Measurements from ENCODE around the gene LBHD2. TPM values are rescaled to one million over a fixed set of nuclear protein-coding genes. Genes with fewer than 3 reads are reported as not detected.

Gene LBHD2
- total RNA-seq, 1 experiment from 2014 or later = not detected

DNA sequence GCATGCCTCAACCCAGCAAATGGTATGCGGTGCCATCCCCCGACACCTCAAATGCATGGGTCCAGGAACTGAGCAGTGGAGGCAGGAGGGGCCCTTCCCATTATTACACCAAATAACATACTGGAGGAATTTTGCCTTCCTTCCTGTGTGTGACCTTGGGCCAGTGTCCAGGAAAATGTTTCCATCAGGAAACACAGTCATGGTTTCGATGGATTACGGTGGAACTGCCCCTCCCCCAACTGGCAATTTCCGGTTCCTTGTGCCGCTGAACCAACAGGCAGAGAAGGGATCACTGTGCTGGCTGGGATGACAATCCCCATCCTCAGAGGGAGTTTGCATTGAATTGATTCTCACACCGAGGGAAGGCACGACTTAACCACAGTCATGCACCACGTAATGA lies 17.6 kb upstream of the LBHD2 start:
- POLR2A ChIA-PET = no interaction called here
- ATAC-seq = no peak
- no peak overlapping the region for H3K4me3 ChIP-seq (replicated peaks in 1 of 2; ENCODE audit: low read depth in 1 of 2, low read length in 2 of 2)

DNA sequence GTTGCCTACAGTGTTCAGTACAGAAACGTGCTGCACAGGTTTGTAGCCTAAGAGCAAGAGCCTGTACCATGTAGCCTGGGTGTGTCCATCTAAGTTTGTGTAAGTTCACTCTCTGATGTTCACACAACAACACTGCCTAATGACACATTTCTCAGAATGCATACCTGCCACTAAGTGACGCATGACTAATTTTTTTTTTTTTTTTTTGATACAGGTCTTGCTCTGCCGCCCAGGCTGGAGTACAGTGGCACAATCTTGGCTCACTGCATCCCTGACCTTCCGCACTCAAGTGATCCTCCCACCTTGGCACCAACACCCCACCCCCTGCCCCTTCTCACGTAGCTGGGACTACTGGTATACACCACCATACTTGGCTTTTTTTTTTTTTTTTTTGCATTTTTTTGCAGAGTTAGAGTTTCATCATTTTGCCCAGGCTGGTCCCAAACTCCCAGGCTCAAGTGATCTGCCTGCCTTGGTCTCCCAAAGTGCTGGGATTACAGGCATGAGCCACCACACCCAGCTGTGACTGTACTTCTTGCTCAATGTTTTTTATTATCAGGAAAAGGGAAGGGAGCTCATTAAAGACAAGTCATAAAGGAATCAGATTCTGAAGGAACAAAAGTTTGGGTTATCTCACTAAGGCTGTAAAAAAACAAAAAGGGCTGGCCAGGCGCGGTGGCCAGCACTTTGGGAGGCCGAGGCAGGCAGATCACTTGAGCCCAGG lies 16.6 kb upstream of the LBHD2 start:
- intact Hi-C loops (cut with micrococcal nuclease) = no loop called here
- Histone ChIP-seq H3K4me1 (ENCODE audit: control insufficient read depth in 1 of 2, insufficient read depth in 2 of 2, low read length in 2 of 2) (peaks cover 38 to 62% of the 10 kb centered on the region in 2 experiments), H3K27ac (ENCODE audit: low read depth, low read length) (peak overlapping the region; percentile 56), H3K79me2 (ENCODE audit: insufficient read depth, low read length) (no peaks in the 10 kb centered on the region), H3K9me2 (ENCODE audit: insufficient read depth) (no peaks in the 10 kb centered on the region), H4K20me1 (ENCODE audit: insufficient read depth) (no peaks in the 10 kb centered on the region), H3K9ac (ENCODE audit: low read length) (peak overlapping the region; percentile 26), H3K4me3 (replicated peaks in 1 of 2; ENCODE audit: low read depth in 1 of 2, low read length in 2 of 2) (peak overlapping the region; percentile 4 to 21; a peak in 2 of 4 replicates), H2AFZ (ENCODE audit: low read depth, low read length, poor library complexity, severe bottlenecking) (peak overlapping the region; percentile 77), H3K4me2 (ENCODE audit: low read length) (peak overlapping the region; percentile 76), H3K9me3 (ENCODE audit: control insufficient read depth in 1 of 2, insufficient read depth in 1 of 2, low read depth in 1 of 2, low read length in 2 of 2) (no peaks in the 10 kb centered on the region), H3K36me3 (ENCODE audit: control insufficient read depth in 1 of 2, insufficient read depth in 2 of 2, low read length in 2 of 2) (no peaks in the 10 kb centered on the region), H3K27me3 (ENCODE audit: insufficient read depth, low read length) (no peaks in the 10 kb centered on the region)
- ChIA-PET CTCF (no interaction called here), RAD21 (ENCODE audit: low non-redundant PET in 1 of 2, low total read pairs in 2 of 2, uncharacterized antibody in 2 of 2, unreplicated experiment in 2 of 2) (interaction anchor here (0.6 to 0.7 kb wide), 2 partner anchors 38 to 189 kb away, joined by 3 to 8 read pairs; no protein-coding TSS in a partner anchor), POLR2A (no interaction called here)
- DNase-seq (ENCODE audit: low read depth, low spot score) = peak; percentile 73
- ATAC-seq = peak; percentile 77
- BruUV-seq (replicated peaks) = no TSS peak
- TF ChIP-seq EZH2 (IDR thresholded peaks at IDR 0.05) = no peak
- TF ChIP-seq TCF7L2 (IDR thresholded peaks at IDR 0.05; ENCODE audit: borderline replicate concordance, extremely low read depth, insufficient read depth, insufficient read length) = no peak
- TF ChIP-seq, protein P1, sequence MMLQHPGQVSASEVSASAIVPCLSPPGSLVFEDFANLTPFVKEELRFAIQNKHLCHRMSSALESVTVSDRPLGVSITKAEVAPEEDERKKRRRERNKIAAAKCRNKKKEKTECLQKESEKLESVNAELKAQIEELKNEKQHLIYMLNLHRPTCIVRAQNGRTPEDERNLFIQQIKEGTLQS (IDR thresholded peaks at IDR 0.05) = no peak
- TF ChIP-seq ELF1 (IDR thresholded peaks at IDR 0.05; ENCODE audit: borderline replicate concordance, low read depth) = no peak
- no peak for TF ChIP-seq SIN3A (IDR thresholded peaks at IDR 0.05; ENCODE audit: low read depth)
- TF ChIP-seq YY1 (IDR thresholded peaks at IDR 0.05; ENCODE audit: extremely low read depth, insufficient replicate concordance, low read depth, low read length) = no peak
- TF ChIP-seq, protein P2, sequence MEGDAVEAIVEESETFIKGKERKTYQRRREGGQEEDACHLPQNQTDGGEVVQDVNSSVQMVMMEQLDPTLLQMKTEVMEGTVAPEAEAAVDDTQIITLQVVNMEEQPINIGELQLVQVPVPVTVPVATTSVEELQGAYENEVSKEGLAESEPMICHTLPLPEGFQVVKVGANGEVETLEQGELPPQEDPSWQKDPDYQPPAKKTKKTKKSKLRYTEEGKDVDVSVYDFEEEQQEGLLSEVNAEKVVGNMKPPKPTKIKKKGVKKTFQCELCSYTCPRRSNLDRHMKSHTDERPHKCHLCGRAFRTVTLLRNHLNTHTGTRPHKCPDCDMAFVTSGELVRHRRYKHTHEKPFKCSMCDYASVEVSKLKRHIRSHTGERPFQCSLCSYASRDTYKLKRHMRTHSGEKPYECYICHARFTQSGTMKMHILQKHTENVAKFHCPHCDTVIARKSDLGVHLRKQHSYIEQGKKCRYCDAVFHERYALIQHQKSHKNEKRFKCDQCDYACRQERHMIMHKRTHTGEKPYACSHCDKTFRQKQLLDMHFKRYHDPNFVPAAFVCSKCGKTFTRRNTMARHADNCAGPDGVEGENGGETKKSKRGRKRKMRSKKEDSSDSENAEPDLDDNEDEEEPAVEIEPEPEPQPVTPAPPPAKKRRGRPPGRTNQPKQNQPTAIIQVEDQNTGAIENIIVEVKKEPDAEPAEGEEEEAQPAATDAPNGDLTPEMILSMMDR (IDR thresholded peaks at IDR 0.05 in 2 of 3, conservative IDR thresholded peaks at IDR 0.05 in 1 of 3; ENCODE audit: borderline replicate concordance in 1 of 3, insufficient read depth in 1 of 3, low read depth in 2 of 3, low read length in 2 of 3) = no peak
- TF ChIP-seq, protein P3, sequence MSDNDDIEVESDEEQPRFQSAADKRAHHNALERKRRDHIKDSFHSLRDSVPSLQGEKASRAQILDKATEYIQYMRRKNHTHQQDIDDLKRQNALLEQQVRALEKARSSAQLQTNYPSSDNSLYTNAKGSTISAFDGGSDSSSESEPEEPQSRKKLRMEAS (IDR thresholded peaks at IDR 0.05) = no peak
- no peak for TF ChIP-seq JUND (IDR thresholded peaks at IDR 0.05)
- TF ChIP-seq POLR2A (IDR thresholded peaks at IDR 0.05; ENCODE audit: borderline replicate concordance, extremely low read depth, insufficient read depth, insufficient read length) = no peak
- no peak for TF ChIP-seq RAD21 (IDR thresholded peaks at IDR 0.05; ENCODE audit: low read depth)
- no peak for TF ChIP-seq CBX3 (IDR thresholded peaks at IDR 0.05; ENCODE audit: low read depth)

More for the DNA sequence above, 17.6 kb upstream of the LBHD2 start:
- Histone ChIP-seq H3K4me1 (ENCODE audit: control insufficient read depth in 1 of 2, insufficient read depth in 2 of 2, low read length in 2 of 2) (peaks cover 35 to 56% of the 10 kb centered on the region in 2 experiments), H3K27ac (ENCODE audit: low read depth, low read length) (0 out of 2 replicates have a peak overlapping the region, but pooled peaks have one; percentile 20), H3K36me3 (ENCODE audit: control insufficient read depth in 1 of 2, insufficient read depth in 2 of 2, low read length in 2 of 2) (no peaks in the 10 kb centered on the region), H3K27me3 (ENCODE audit: insufficient read depth, low read length) (no peaks in the 10 kb centered on the region), H3K9me3 (ENCODE audit: control insufficient read depth in 1 of 2, insufficient read depth in 1 of 2, low read depth in 1 of 2, low read length in 2 of 2) (no peaks in the 10 kb centered on the region), H3K9me2 (ENCODE audit: insufficient read depth) (no peaks in the 10 kb centered on the region), H3K9ac (ENCODE audit: low read length) (no peak overlapping the region), H2AFZ (ENCODE audit: low read depth, low read length, poor library complexity, severe bottlenecking) (peak overlapping the region; percentile 71), H3K4me2 (ENCODE audit: low read length) (peak overlapping the region; percentile 76), H4K20me1 (ENCODE audit: insufficient read depth) (no peaks in the 10 kb centered on the region), H3K79me2 (ENCODE audit: insufficient read depth, low read length) (no peaks in the 10 kb centered on the region)
- TF ChIP-seq TCF7L2 (IDR thresholded peaks at IDR 0.05; ENCODE audit: borderline replicate concordance, extremely low read depth, insufficient read depth, insufficient read length) (no peak), ELF1 (IDR thresholded peaks at IDR 0.05; ENCODE audit: borderline replicate concordance, low read depth) (no peak), CBX3 (IDR thresholded peaks at IDR 0.05; ENCODE audit: low read depth) (no peak), CEBPB (IDR thresholded peaks at IDR 0.05; ENCODE audit: low read depth) (no peak), EZH2 (IDR thresholded peaks at IDR 0.05) (no peak), POLR2AphosphoS5 (IDR thresholded peaks at IDR 0.05; ENCODE audit: low read depth, low read length) (no peak), FOSL1 (IDR thresholded peaks at IDR 0.05; ENCODE audit: low read depth) (no peak), JUND (IDR thresholded peaks at IDR 0.05) (no peak), YY1 (IDR thresholded peaks at IDR 0.05; ENCODE audit: extremely low read depth, insufficient replicate concordance, low read depth, low read length) (no peak)
- ChIA-PET RAD21 (ENCODE audit: low non-redundant PET in 1 of 2, low total read pairs in 2 of 2, uncharacterized antibody in 2 of 2, unreplicated experiment in 2 of 2) (no interaction called here), CTCF (no interaction called here)
- no TSS peak for BruUV-seq (replicated peaks)
- no peak for DNase-seq (ENCODE audit: low read depth, low spot score)
- intact Hi-C loops (cut with micrococcal nuclease) = no loop called here
